Suprapubic skin (tissue), 4 donors: ENCODE measurements around the gene C11orf86. TPM values are rescaled to one million over a fixed set of nuclear protein-coding genes. Genes with fewer than 3 reads are reported as not detected.

Experiments
- DNase-seq, 2 donors: peaks; one replicate each; pipeline ENCODE4 v3.0.0-alpha.2; 2019; ENCODE audit warnings: low spot score in 2 of 2
- H3K27ac ChIP-seq: fragments of 200-600 bp; sonication (generic); one replicate; pipeline ENCODE4 v1.5.1; 2019
- H3K27me3 ChIP-seq: fragments of 200-600 bp; sonication (generic); one replicate; pipeline ENCODE4 v1.5.1; 2019
- H3K36me3 ChIP-seq: fragments of 200-600 bp; sonication (generic); one replicate; pipeline ENCODE4 v1.5.1; 2019
- H3K4me1 ChIP-seq: fragments of 200-600 bp; sonication (generic); one replicate; pipeline ENCODE4 v1.5.1; 2019
- H3K4me3 ChIP-seq: fragments of 200-600 bp; sonication (generic); one replicate; pipeline ENCODE4 v1.5.1; 2019; ENCODE audit warnings: mild to moderate bottlenecking
- H3K9me3 ChIP-seq: fragments of 200-600 bp; sonication (generic); one replicate; pipeline ENCODE4 v1.5.1; 2019
- EP300 ChIP-seq: sonication (generic); formaldehyde crosslinking; IDR thresholded peaks from one replicate; pipeline ENCODE4 v1.6.1; 2017; ENCODE audit warnings: antibody characterized with exemption
- POLR2A ChIP-seq, 2 donors: fragments of 450-650 bp; IDR thresholded peaks; one replicate each; pipeline ENCODE4 v1.6.1; 2017; ENCODE audit warnings: antibody characterized with exemption in 2 of 2, mild to moderate bottlenecking in 2 of 2, moderate library complexity in 2 of 2
- POLR2AphosphoS5 ChIP-seq, 3 donors: sonication (generic); formaldehyde crosslinking; IDR thresholded peaks; one replicate each; pipeline ENCODE4 v1.6.1; 2017; ENCODE audit warnings: antibody characterized with exemption in 3 of 3
- WGBS: methylation state at CpG from one replicate; pipeline ENCODE4 v1.1.5; 2018; 5-methylcytosine and 5-hydroxymethylcytosine counted together
- total RNA-seq, 4 donors: library from RNA; depleted of rRNA; stranded (reverse); fragments of >200 nt; gene quantifications; one replicate each; pipeline ENCODE4 v1.1.0, GENCODE V29; 2016
- TF ChIP-seq, protein P1 (sequence below), 2 donors: fragments of 200-600 bp in 1 of 2; fragments of 450-650 bp in 1 of 2; sonication (generic) in 1 of 2; IDR thresholded peaks; one replicate each; pipeline ENCODE4 v1.5.1; 2016 to 2019; ENCODE audit warnings: antibody characterized with exemption in 2 of 2, mild to moderate bottlenecking in 1 of 2, moderate library complexity in 1 of 2

C11orf86 gene, protein sequence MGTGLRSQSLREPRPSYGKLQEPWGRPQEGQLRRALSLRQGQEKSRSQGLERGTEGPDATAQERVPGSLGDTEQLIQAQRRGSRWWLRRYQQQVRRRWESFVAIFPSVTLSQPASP
- total RNA-seq: not detected

- no peaks in the 10 kb centered on the region for H3K36me3 ChIP-seq
- no peaks in the 10 kb centered on the region for H3K27me3 ChIP-seq
- 86% methylated on average over 6 of the region's 10 CpGs for WGBS
- TF ChIP-seq, protein P1, sequence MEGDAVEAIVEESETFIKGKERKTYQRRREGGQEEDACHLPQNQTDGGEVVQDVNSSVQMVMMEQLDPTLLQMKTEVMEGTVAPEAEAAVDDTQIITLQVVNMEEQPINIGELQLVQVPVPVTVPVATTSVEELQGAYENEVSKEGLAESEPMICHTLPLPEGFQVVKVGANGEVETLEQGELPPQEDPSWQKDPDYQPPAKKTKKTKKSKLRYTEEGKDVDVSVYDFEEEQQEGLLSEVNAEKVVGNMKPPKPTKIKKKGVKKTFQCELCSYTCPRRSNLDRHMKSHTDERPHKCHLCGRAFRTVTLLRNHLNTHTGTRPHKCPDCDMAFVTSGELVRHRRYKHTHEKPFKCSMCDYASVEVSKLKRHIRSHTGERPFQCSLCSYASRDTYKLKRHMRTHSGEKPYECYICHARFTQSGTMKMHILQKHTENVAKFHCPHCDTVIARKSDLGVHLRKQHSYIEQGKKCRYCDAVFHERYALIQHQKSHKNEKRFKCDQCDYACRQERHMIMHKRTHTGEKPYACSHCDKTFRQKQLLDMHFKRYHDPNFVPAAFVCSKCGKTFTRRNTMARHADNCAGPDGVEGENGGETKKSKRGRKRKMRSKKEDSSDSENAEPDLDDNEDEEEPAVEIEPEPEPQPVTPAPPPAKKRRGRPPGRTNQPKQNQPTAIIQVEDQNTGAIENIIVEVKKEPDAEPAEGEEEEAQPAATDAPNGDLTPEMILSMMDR (IDR thresholded peaks at IDR 0.05): no peak
- TF ChIP-seq POLR2AphosphoS5 (IDR thresholded peaks at IDR 0.05): no peak
- TF ChIP-seq POLR2A (IDR thresholded peaks at IDR 0.05): no peak
- no peak for TF ChIP-seq EP300
- no peak within 1 kb of the TSS for H3K27ac ChIP-seq
- no peak within 1 kb of the TSS for H3K4me3 ChIP-seq
- no peaks in the 10 kb centered on the region for H3K9me3 ChIP-seq
- H3K4me1 ChIP-seq: peaks cover 8% of the 10 kb centered on the region
- no peak for DNase-seq
These were observed at the start of gene C11orf86 for GRCh38 chr11:66974724-66975404. Gene C11orf86, plus strand, starts transcription at chr11:66975304. Its CDS starts 59 bp downstream, at chr11:66975363.

DNA sequence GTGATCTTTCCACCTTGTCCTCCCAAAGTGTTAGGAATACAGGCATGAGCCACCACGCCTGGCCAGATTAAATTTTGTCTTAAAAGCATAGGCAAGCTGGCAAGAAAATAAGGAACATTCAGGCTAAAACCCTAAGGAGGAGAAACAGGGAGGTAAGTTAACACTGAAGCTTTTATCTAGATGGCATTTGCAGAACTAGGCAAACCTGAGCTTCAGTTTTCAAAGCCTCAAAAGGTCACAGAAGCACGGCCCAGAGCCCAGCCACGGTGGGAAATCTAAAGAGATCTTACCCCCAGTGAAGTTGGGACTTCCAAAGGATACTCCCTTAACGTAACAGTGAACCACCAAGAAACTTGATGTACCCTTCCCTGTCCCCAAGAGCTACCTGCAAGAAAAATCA, 45.4 kb upstream of the C11orf86 start:
- Histone ChIP-seq H3K9me3 (no peaks in the 10 kb centered on the region), H3K4me3 (no peak overlapping the region), H3K27ac (no peak overlapping the region), H3K27me3 (no peaks in the 10 kb centered on the region), H3K36me3 (no peaks in the 10 kb centered on the region), H3K4me1 (peaks cover 9% of the 10 kb centered on the region)
- no peak for DNase-seq
- WGBS: 83% methylated on average over 4 of the region's 4 CpGs
- TF ChIP-seq EP300 (no peak), POLR2A (IDR thresholded peaks at IDR 0.05) (no peak)
- TF ChIP-seq, protein P1 (IDR thresholded peaks at IDR 0.05): no peak

DNA sequence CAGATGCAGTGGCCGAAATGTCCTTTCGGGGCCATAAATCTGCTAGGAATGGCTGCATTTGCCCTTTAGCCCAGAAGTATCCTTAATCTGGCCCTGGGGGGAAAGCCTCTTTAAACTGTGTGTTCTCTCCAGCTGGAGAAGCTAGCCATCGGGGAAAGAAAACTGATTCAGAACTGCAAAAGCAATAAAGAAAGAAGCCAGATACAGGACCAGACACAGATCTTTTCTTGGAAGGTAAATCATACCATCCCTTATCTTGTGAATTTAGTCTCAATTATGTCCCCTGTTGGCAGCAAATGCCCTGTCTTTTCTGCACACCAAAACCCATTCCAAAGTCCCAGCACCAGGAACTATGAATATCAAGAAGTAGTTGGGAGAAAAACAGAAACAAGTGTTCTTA, 42.6 kb upstream of the C11orf86 start:
- DNase-seq: no peak
- 90% methylated on average over 3 of the region's 3 CpGs for WGBS
- Histone ChIP-seq H3K4me1 (peaks cover 16% of the 10 kb centered on the region), H3K9me3 (no peaks in the 10 kb centered on the region), H3K4me3 (no peak overlapping the region), H3K27me3 (no peaks in the 10 kb centered on the region), H3K27ac (no peak overlapping the region), H3K36me3 (no peaks in the 10 kb centered on the region)
- TF ChIP-seq EP300: no peak
- no peak for TF ChIP-seq POLR2AphosphoS5 (IDR thresholded peaks at IDR 0.05)
- TF ChIP-seq, protein P1 (IDR thresholded peaks at IDR 0.05): no peak
- TF ChIP-seq POLR2A (IDR thresholded peaks at IDR 0.05): no peak

- TF ChIP-seq POLR2AphosphoS5 (IDR thresholded peaks at IDR 0.05) (no peak), POLR2A (IDR thresholded peaks at IDR 0.05) (no peak), EP300 (no peak)
- 92% methylated on average over 3 of the region's 3 CpGs for WGBS
These were observed 41.6 kb upstream of the C11orf86 start for GRCh38 chr11:66933531-66933930.

GRCh38 chr11:66934950-66935779, 39.9 kb upstream of the C11orf86 start:
- Histone ChIP-seq H3K9me3 (no peaks in the 10 kb centered on the region), H3K27ac (no peak overlapping the region), H3K36me3 (no peaks in the 10 kb centered on the region), H3K4me3 (no peak overlapping the region), H3K27me3 (no peaks in the 10 kb centered on the region), H3K4me1 (peaks cover 16% of the 10 kb centered on the region)
- 61% methylated on average over 8 of the region's 9 CpGs for WGBS
- DNase-seq: no peak
- TF ChIP-seq POLR2AphosphoS5 (IDR thresholded peaks at IDR 0.05): no peak
- no peak for TF ChIP-seq POLR2A (IDR thresholded peaks at IDR 0.05)
- no peak for TF ChIP-seq EP300
- TF ChIP-seq, protein P1 (IDR thresholded peaks at IDR 0.05): no peak

More at GRCh38 chr11:66933531-66933930, 41.6 kb upstream of the C11orf86 start:
- DNase-seq: no peak
- no peak overlapping the region for H3K4me3 ChIP-seq
- no peaks in the 10 kb centered on the region for H3K9me3 ChIP-seq
- no peaks in the 10 kb centered on the region for H3K27me3 ChIP-seq
- H3K27ac ChIP-seq: no peak overlapping the region
- H3K4me1 ChIP-seq: peaks cover 16% of the 10 kb centered on the region
- no peaks in the 10 kb centered on the region for H3K36me3 ChIP-seq
